ENCODE results near the gene ETHE1. TPM values are rescaled to one million over a fixed set of nuclear protein-coding genes. Genes with fewer than 3 reads are reported as not detected.
"Not testable (repeated sequence)": the region's sequence is repeated elsewhere in the genome, so short reads cannot be mapped to it uniquely, and the experiment has no call there.

ETHE1 gene
- total RNA-seq, 3 donors from 2014 or later = 41.6 to 70.1 (median 59.4) TPM

- H3K4me1 ChIP-seq = no peaks in the 10 kb centered on the region
- DNase-seq (ENCODE audit: low spot score in 2 of 2) = no peak
- no peaks in the 10 kb centered on the region for H3K9me3 ChIP-seq
- H3K4me3 ChIP-seq = no peak overlapping the region
- no peak for TF ChIP-seq CTCF (IDR thresholded peaks at IDR 0.05)
- no peak for TF ChIP-seq POLR2A (IDR thresholded peaks at IDR 0.05)
- TF ChIP-seq POLR2AphosphoS5 (IDR thresholded peaks at IDR 0.05) = no peak
- no peak overlapping the region for H3K27ac ChIP-seq
- H3K36me3 ChIP-seq = no peaks in the 10 kb centered on the region
- no peaks in the 10 kb centered on the region for H3K27me3 ChIP-seq
- intact Hi-C loops (cut with DNase I; ENCODE audit: low total_unique reads) = no loop called here
These were observed 21.7 kb upstream of the ETHE1 start for GRCh38 chr19:43548706-43549105.

DNA sequence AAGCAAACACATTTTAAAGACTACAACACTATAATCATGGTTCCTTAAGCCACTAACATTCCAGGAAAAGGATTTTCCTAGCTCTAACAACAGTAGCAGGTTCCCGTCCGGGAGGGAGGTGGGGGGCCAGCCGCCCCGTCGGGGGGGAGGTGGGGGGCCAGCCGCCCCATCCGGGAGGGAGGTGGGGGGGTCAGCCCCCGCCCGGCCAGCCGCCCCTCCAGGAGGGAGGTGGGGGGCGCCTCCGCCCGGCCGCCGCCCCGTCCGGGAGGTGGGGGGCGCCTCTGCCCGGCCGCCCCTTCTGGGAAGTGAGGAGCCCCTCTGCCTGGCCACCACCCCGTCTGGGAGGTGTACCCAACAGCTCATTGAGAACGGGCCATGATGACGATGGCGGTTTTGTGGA, 20.9 kb upstream of the ETHE1 start:
- H3K27me3 ChIP-seq; H3K9me3 ChIP-seq; H3K4me1 ChIP-seq; H3K4me3 ChIP-seq; DNase-seq (ENCODE audit: low spot score in 2 of 2); intact Hi-C loops (cut with DNase I; ENCODE audit: low total_unique reads); H3K36me3 ChIP-seq; H3K27ac ChIP-seq: not testable (repeated sequence)

DNA sequence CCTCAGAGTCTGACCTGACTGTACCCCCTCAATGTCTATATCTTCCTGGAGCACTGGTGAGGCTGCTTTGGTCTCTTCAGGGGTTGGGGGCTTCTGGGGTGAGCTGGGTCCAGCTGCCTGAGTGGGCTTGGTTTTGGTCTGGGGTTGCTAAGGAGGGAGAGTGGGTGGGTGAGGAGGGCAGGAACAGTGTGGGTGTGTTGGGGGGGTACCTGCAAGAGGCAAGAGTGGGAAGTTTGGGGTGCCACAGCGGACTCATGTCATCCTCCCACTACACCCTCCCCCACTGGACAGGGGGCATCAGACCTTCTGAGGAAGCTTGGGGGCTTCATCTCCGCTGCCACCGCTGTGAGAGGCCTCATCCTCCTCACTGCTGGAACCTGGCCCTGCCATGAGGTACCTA, 19.6 kb upstream of the ETHE1 start:
- TF ChIP-seq POLR2A (IDR thresholded peaks at IDR 0.05) = no peak
- no peak for TF ChIP-seq CTCF (IDR thresholded peaks at IDR 0.05)
- no peak for TF ChIP-seq POLR2AphosphoS5 (IDR thresholded peaks at IDR 0.05)

DNA sequence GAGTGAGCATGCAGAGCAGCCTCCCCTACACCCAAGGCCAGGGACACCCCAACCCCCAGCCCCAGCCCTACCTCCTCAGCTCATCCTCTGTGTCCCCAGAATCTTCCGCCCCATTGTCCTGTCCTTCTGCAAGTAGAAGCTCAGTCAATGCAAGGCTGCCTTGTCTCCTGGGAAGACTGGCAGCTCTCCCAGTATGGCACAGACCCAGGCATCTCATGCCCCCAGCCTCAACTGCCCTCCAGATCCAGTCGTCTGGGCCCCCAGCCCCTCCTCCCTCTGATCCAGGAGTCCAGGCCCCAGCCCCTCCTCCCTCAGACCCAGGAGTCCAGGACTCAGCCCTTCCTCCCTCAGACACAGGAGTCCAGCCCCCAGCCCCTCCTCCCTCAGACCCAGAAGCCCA, 19.0 kb upstream of the ETHE1 start:
- Histone ChIP-seq H3K4me3 (no peak overlapping the region), H3K27ac (no peak overlapping the region), H3K9me3 (no peaks in the 10 kb centered on the region), H3K27me3 (no peaks in the 10 kb centered on the region), H3K36me3 (no peaks in the 10 kb centered on the region), H3K4me1 (no peaks in the 10 kb centered on the region)
- DNase-seq (ENCODE audit: low spot score in 2 of 2) = no peak
- intact Hi-C loops (cut with DNase I; ENCODE audit: low total_unique reads) = no loop called here
- TF ChIP-seq POLR2A (IDR thresholded peaks at IDR 0.05) (no peak), CTCF (IDR thresholded peaks at IDR 0.05) (no peak)

More for the DNA sequence above, 19.6 kb upstream of the ETHE1 start:
- intact Hi-C loops (cut with DNase I; ENCODE audit: low total_unique reads) = no loop called here
- DNase-seq (ENCODE audit: low spot score in 2 of 2) = no peak
- Histone ChIP-seq H3K4me1 (no peaks in the 10 kb centered on the region), H3K4me3 (no peak overlapping the region), H3K9me3 (no peaks in the 10 kb centered on the region), H3K27ac (no peak overlapping the region), H3K27me3 (no peaks in the 10 kb centered on the region), H3K36me3 (no peaks in the 10 kb centered on the region)

DNA sequence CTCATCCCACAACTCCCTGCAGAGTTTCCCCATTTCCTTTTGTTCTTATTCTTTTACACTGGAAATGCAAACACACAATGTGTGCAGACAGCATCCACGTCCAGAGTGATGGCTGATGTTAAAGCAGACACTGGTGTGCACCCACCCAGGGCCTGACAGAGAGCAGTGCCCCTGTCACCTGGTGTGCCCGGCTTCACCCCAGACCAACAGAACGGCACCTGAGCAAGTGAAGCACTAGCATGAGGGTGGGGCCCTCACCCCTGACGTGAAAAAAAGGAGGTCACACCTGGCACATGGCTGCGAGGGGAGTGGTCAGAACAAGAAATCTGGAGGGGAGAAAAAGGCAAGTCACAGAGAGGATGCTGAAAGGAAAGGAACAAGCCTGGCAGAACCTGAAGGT, 18.3 kb upstream of the ETHE1 start:
- H3K27ac ChIP-seq = no peak overlapping the region
- TF ChIP-seq POLR2AphosphoS5 (IDR thresholded peaks at IDR 0.05) (no peak), CTCF (IDR thresholded peaks at IDR 0.05) (no peak), POLR2A (IDR thresholded peaks at IDR 0.05) (no peak)
- intact Hi-C loops (cut with DNase I; ENCODE audit: low total_unique reads) = no loop called here
- H3K27me3 ChIP-seq = no peaks in the 10 kb centered on the region
- no peaks in the 10 kb centered on the region for H3K36me3 ChIP-seq
- H3K9me3 ChIP-seq = no peaks in the 10 kb centered on the region
- no peaks in the 10 kb centered on the region for H3K4me1 ChIP-seq
- H3K4me3 ChIP-seq = no peak overlapping the region
- DNase-seq (ENCODE audit: low spot score in 2 of 2) = no peak

DNA sequence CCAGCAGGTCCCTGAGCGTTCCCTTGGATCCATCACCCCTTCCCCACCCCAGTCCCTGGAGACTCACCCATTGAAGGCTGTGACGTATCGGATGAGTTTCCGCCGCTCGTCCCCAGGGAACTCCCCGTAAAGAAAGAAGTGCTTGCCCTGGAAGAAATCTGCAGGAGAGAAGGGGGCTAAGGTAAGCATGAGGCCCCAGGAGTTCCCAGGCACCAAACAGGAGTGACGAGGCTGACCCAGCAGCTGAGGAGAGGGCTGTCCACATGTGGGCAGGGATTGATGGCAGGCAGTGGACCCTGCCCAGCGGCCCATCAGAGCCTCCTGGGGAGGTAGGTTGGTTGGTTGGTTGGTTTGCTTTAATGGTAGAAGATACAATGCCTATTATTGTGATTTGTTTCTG, 17.1 kb upstream of the ETHE1 start:
- no peak for TF ChIP-seq POLR2AphosphoS5 (IDR thresholded peaks at IDR 0.05)
- no peak for TF ChIP-seq CTCF (IDR thresholded peaks at IDR 0.05)
- TF ChIP-seq POLR2A (IDR thresholded peaks at IDR 0.05) = no peak
- Histone ChIP-seq H3K36me3 (no peaks in the 10 kb centered on the region), H3K27me3 (no peaks in the 10 kb centered on the region), H3K9me3 (no peaks in the 10 kb centered on the region), H3K4me3 (no peak overlapping the region), H3K27ac (no peak overlapping the region), H3K4me1 (no peaks in the 10 kb centered on the region)
- intact Hi-C loops (cut with DNase I; ENCODE audit: low total_unique reads) = no loop called here
- no peak for DNase-seq (ENCODE audit: low spot score in 2 of 2)

Measured in breast epithelium (tissue), 4 donors.